HFF-Myc (cell line): ENCODE data around the gene ACOX3.
"Not testable (repeated sequence)": the region's sequence is repeated elsewhere in the genome, so short reads cannot be mapped to it uniquely, and the experiment has no call there.

ENCODE experiments used
- DNase-seq: peaks from one replicate; pipeline ENCODE4 v3.0.0-alpha.2; 2011; ENCODE audit warnings: low read depth; ENCODE audit errors: extremely low read depth
- H3K4me3 ChIP-seq: replicated peaks from 2 replicates; pipeline ENCODE4 v1.5.1; 2011; ENCODE audit warnings: low read depth, mild to moderate bottlenecking, control low read depth, low read length
- CTCF ChIP-seq: IDR thresholded peaks from 2 replicates; pipeline ENCODE4 v1.5.1; 2012; ENCODE audit warnings: mild to moderate bottlenecking, low read depth, low read length, control low read depth; ENCODE audit errors: missing control alignments

Gene ACOX3

GRCh38 chr4:8350841-8351461 is 89.6 kb downstream of the ACOX3 start:
- DNase-seq = no peak
- no peak overlapping the region for H3K4me3 ChIP-seq
- no peak for TF ChIP-seq CTCF

- no peak overlapping the region for H3K4me3 ChIP-seq
- DNase-seq = no peak
Observed at GRCh38 chr4:8350352-8350751, 90.2 kb downstream of the ACOX3 start.

GRCh38 chr4:8349664-8350236 is 90.8 kb downstream of the ACOX3 start:
- no peak for DNase-seq
- no peak for TF ChIP-seq CTCF
- H3K4me3 ChIP-seq = no peak overlapping the region

More at GRCh38 chr4:8350352-8350751, 90.2 kb downstream of the ACOX3 start:
- no peak for TF ChIP-seq CTCF

- not testable (repeated sequence) for H3K4me3 ChIP-seq, DNase-seq
Observed at GRCh38 chr4:8349236-8349635, 91.3 kb downstream of the ACOX3 start.

GRCh38 chr4:8348071-8348470 is 92.5 kb downstream of the ACOX3 start:
- no peak for DNase-seq
- no peak for TF ChIP-seq CTCF
- H3K4me3 ChIP-seq = no peak overlapping the region

GRCh38 chr4:8347660-8348059 is 92.9 kb downstream of the ACOX3 start:
- no peak overlapping the region for H3K4me3 ChIP-seq
- DNase-seq = no peak
- TF ChIP-seq CTCF = no peak

GRCh38 chr4:8346838-8347605 is 93.5 kb downstream of the ACOX3 start:
- no peak overlapping the region for H3K4me3 ChIP-seq
- no peak for DNase-seq
- TF ChIP-seq CTCF = no peak
